Measurements from ENCODE around the gene EXOC4. TPM values are rescaled to one million over a fixed set of nuclear protein-coding genes. Genes with fewer than 3 reads are reported as not detected.

The EXOC4 gene
- total RNA-seq, 3 donors from 2014 or later: 88.3 to 136 (median 99.6) TPM

DNA sequence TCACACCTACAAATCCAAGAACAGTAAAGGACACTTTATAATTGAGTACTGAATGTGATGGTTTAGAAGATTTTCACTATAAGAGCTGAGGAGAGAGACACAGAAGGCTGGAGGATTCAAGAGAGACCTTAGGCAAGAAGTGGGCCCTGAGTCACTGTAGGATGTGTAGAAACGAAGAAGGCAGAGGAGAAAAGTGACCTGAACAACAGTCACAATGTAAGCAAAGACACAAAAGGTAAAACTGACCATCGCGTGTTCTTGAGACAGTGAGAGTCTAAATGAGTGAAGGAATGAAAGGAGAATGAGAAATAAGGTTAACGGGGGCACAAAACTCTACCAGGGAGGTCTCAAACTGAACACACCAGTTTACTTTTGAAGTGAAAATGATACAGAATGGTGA, 576.0 kb downstream of the EXOC4 start:
- H3K27me3 ChIP-seq: no peaks in the 10 kb centered on the region
- DNase-seq (ENCODE audit: low spot score in 2 of 2): no peak
- H3K4me3 ChIP-seq: no peak overlapping the region
- no peak overlapping the region for H3K27ac ChIP-seq
- intact Hi-C loops (cut with DNase I; ENCODE audit: low total_unique reads): no loop called here
- peaks cover 0 to 5% of the 10 kb centered on the region in 2 donors for H3K9me3 ChIP-seq
- H3K4me1 ChIP-seq: no peaks in the 10 kb centered on the region
- TF ChIP-seq POLR2AphosphoS5 (IDR thresholded peaks at IDR 0.05) (no peak), POLR2A (IDR thresholded peaks at IDR 0.05) (no peak)
- TF ChIP-seq, protein P1, sequence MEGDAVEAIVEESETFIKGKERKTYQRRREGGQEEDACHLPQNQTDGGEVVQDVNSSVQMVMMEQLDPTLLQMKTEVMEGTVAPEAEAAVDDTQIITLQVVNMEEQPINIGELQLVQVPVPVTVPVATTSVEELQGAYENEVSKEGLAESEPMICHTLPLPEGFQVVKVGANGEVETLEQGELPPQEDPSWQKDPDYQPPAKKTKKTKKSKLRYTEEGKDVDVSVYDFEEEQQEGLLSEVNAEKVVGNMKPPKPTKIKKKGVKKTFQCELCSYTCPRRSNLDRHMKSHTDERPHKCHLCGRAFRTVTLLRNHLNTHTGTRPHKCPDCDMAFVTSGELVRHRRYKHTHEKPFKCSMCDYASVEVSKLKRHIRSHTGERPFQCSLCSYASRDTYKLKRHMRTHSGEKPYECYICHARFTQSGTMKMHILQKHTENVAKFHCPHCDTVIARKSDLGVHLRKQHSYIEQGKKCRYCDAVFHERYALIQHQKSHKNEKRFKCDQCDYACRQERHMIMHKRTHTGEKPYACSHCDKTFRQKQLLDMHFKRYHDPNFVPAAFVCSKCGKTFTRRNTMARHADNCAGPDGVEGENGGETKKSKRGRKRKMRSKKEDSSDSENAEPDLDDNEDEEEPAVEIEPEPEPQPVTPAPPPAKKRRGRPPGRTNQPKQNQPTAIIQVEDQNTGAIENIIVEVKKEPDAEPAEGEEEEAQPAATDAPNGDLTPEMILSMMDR (IDR thresholded peaks at IDR 0.05): no peak
- no peaks in the 10 kb centered on the region for H3K36me3 ChIP-seq

DNA sequence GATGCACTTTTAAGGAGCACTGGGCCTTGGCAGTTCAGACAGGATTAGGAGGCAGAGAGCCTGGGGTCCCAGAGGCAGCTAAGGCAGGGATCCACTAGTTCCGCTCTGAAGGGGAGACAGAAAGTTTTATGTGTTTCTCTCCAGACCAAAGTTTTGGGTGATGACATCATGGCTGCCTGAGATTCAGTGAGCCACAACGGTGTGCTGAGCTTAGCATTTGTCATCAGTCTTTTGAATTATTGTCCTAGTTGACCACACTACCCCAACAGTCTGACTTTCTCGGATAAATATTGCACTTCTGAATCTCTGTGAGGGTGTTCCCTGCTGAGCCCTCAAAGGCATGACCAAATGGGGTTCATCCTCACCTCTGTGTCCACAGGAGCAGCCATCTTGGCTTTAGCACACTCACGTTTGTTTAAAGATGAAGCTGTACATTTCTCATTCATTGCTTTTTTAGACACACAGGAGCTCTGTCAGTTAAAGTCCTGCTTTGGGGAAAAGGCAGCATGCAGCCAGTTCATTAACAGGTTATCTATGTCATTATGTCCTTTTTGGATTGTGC, 576.5 kb downstream of the EXOC4 start:
- Histone ChIP-seq H3K9me3 (peaks cover 0 to 5% of the 10 kb centered on the region in 2 donors), H3K36me3 (no peaks in the 10 kb centered on the region), H3K27ac (no peak overlapping the region), H3K4me1 (no peaks in the 10 kb centered on the region), H3K27me3 (no peaks in the 10 kb centered on the region), H3K4me3 (no peak overlapping the region)
- TF ChIP-seq, protein P1 (IDR thresholded peaks at IDR 0.05): no peak
- no peak for TF ChIP-seq POLR2AphosphoS5 (IDR thresholded peaks at IDR 0.05)
- no peak for TF ChIP-seq POLR2A (IDR thresholded peaks at IDR 0.05)
- intact Hi-C loops (cut with DNase I; ENCODE audit: low total_unique reads): no loop called here
- DNase-seq (ENCODE audit: low spot score in 2 of 2): no peak

DNA sequence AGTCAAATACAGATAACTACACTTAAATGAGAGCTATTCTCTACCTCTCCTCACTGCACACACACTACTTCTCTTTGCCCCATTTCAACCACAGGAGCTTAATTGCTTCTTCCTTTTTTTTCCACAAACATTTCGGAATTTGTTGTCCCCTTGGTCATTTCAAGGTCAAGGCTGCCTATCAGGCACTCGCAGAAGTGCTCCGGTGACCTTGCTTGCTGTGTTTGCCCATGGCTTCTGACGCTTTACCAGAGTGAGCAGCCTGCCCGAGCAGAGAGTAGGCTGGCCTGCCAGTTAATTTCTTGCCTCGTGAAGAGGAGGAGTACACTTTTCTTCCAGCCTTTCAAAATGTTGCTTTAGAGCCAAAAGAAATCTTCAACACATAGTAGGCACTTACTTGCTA, 577.2 kb downstream of the EXOC4 start:
- no peaks in the 10 kb centered on the region for H3K27me3 ChIP-seq
- intact Hi-C loops (cut with DNase I; ENCODE audit: low total_unique reads): no loop called here
- H3K9me3 ChIP-seq: peaks cover 0 to 5% of the 10 kb centered on the region in 2 donors
- H3K4me1 ChIP-seq: no peaks in the 10 kb centered on the region
- H3K4me3 ChIP-seq: no peak overlapping the region
- DNase-seq (ENCODE audit: low spot score in 2 of 2): no peak
- no peak overlapping the region for H3K27ac ChIP-seq
- no peak for TF ChIP-seq POLR2AphosphoS5 (IDR thresholded peaks at IDR 0.05)
- TF ChIP-seq, protein P1 (IDR thresholded peaks at IDR 0.05): no peak
- TF ChIP-seq POLR2A (IDR thresholded peaks at IDR 0.05): no peak
- no peaks in the 10 kb centered on the region for H3K36me3 ChIP-seq

DNA sequence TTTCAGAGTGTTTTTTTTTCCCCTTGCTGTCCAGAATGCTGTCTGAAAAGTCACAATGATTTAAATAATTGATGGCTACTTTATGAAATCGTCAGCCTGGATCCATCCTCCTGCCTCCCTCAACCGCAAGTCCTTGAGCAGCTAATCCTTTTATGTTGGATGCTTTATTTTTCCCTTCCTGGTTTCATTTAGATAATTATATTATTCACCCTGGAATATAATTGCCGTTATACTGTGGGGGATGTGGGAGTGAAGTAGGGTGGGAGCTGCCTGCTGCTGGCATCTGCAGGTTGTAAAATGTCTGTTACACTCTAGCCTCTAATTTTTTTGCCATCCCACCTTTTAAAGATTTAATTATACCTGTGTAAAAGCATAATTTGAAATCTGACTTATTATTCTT, 583.8 kb downstream of the EXOC4 start:
- Histone ChIP-seq H3K36me3 (no peaks in the 10 kb centered on the region), H3K4me3 (no peak overlapping the region), H3K27ac (no peak overlapping the region), H3K27me3 (no peaks in the 10 kb centered on the region), H3K9me3 (peaks cover 0 to 4% of the 10 kb centered on the region in 2 donors), H3K4me1 (no peaks in the 10 kb centered on the region)
- intact Hi-C loops (cut with DNase I; ENCODE audit: low total_unique reads): no loop called here
- DNase-seq (ENCODE audit: low spot score in 2 of 2): no peak
- TF ChIP-seq POLR2AphosphoS5 (IDR thresholded peaks at IDR 0.05): no peak
- TF ChIP-seq, protein P1 (IDR thresholded peaks at IDR 0.05): no peak
- no peak for TF ChIP-seq POLR2A (IDR thresholded peaks at IDR 0.05)

- no peaks in the 10 kb centered on the region for H3K4me1 ChIP-seq
- no peak overlapping the region for H3K4me3 ChIP-seq
- H3K36me3 ChIP-seq: no peaks in the 10 kb centered on the region
- no peaks in the 10 kb centered on the region for H3K9me3 ChIP-seq
- TF ChIP-seq, protein P1 (IDR thresholded peaks at IDR 0.05): no peak
- no peak for TF ChIP-seq POLR2A (IDR thresholded peaks at IDR 0.05)
- no peak for TF ChIP-seq POLR2AphosphoS5 (IDR thresholded peaks at IDR 0.05)
- intact Hi-C loops (cut with DNase I; ENCODE audit: low total_unique reads): no loop called here
- H3K27me3 ChIP-seq: no peaks in the 10 kb centered on the region
- no peak for DNase-seq (ENCODE audit: low spot score in 2 of 2)
- H3K27ac ChIP-seq: no peak overlapping the region
Observed at GRCh38 chr7:133837224-133837623, 584.3 kb downstream of the EXOC4 start.
